Activated CD8-positive, alpha-beta T cell treated with anti-CD3 and anti-CD28 coated beads for 36 hours (primary cell): ENCODE measurements around the gene RAB3GAP1. TPM values are rescaled to one million over a fixed set of nuclear protein-coding genes. Genes with fewer than 3 reads are reported as not detected.

Experiments
- ATAC-seq: fragments of 200-7000 bp; cut with Tn5 transposase; one replicate; pipeline ENCODE4 v1.10.0; 2021; ENCODE audit warnings: mild to moderate bottlenecking, moderate library complexity
- CTCF ChIA-PET: fragments of 350-600 bp; sonication (Branson Sonifier 250); formaldehyde crosslinking; loops from one replicate; lab custom pipeline; 2021; ENCODE audit warnings: antibody characterized with exemption; lab: Charles Lee
- POLR2A ChIA-PET: fragments of 350-600 bp; sonication (Branson Sonifier 250); formaldehyde crosslinking; loops from one replicate; lab custom pipeline; 2021; ENCODE audit warnings: antibody characterized with exemption; lab: Charles Lee
- DNase-seq: peaks from one replicate; pipeline ENCODE4 v3.0.0-alpha.2; 2020
- H3K27ac Mint-ChIP-seq: one replicate; pipeline ENCODE4 v1.8.0; 2021; ENCODE audit warnings: mild to moderate bottlenecking, mixed read lengths
- H3K27me3 Mint-ChIP-seq: one replicate; pipeline ENCODE4 v1.8.0; 2021; ENCODE audit warnings: mixed read lengths
- H3K36me3 Mint-ChIP-seq: one replicate; pipeline ENCODE4 v1.8.0; 2021; ENCODE audit warnings: low read depth, mixed read lengths
- H3K4me1 Mint-ChIP-seq: one replicate; pipeline ENCODE4 v1.8.0; 2021; ENCODE audit warnings: low read depth, mixed read lengths
- H3K4me3 Mint-ChIP-seq: one replicate; pipeline ENCODE4 v1.8.0; 2021; ENCODE audit warnings: mild to moderate bottlenecking, moderate library complexity, mixed read lengths
- H3K9me3 Mint-ChIP-seq: one replicate; pipeline ENCODE4 v1.8.0; 2021; ENCODE audit warnings: mixed read lengths
- intact Hi-C: fragments of 100-400 bp; cut with micrococcal nuclease; formaldehyde crosslinking; loops from one replicate; pipeline ENCODE4 v1.10.0; 2022
- total RNA-seq, 2 experiments: library from RNA; stranded (reverse); gene quantifications; one replicate each; pipeline ENCODE4 v1.2.3, GENCODE V29; 2021
- TF ChIP-seq, protein P1 (sequence below): fragments of 200-600 bp; IDR thresholded peaks from one replicate; pipeline ENCODE4 v1.8.0; 2022; ENCODE audit warnings: antibody characterized with exemption, mild to moderate bottlenecking

The RAB3GAP1 gene
- total RNA-seq, 2 experiments from 2014 or later = 24.7 to 25.6 TPM

DNA sequence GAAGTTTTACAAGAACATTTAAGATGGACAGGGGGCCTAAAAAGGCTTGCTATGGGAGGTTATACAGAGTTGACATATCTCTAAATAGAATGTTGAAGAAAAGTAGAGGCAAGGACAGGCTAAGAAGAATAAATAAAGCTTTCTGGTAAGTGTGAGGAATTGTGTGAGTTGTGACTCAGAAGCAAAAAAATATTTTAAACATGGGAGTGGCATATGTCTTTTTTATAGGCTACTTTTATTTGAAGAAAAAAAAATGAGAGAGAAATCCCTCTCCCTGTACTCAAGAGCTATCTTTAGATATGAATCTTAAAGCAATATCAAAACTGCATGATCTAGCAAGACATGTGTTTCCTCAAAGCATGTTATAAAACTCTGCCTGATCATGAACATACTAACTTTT, 41.1 kb downstream of the RAB3GAP1 start:
- peaks cover 4% of the 10 kb centered on the region for H3K4me1 Mint-ChIP-seq
- H3K9me3 Mint-ChIP-seq = no peaks in the 10 kb centered on the region
- no peak for DNase-seq
- POLR2A ChIA-PET = no interaction called here
- TF ChIP-seq, protein P1, sequence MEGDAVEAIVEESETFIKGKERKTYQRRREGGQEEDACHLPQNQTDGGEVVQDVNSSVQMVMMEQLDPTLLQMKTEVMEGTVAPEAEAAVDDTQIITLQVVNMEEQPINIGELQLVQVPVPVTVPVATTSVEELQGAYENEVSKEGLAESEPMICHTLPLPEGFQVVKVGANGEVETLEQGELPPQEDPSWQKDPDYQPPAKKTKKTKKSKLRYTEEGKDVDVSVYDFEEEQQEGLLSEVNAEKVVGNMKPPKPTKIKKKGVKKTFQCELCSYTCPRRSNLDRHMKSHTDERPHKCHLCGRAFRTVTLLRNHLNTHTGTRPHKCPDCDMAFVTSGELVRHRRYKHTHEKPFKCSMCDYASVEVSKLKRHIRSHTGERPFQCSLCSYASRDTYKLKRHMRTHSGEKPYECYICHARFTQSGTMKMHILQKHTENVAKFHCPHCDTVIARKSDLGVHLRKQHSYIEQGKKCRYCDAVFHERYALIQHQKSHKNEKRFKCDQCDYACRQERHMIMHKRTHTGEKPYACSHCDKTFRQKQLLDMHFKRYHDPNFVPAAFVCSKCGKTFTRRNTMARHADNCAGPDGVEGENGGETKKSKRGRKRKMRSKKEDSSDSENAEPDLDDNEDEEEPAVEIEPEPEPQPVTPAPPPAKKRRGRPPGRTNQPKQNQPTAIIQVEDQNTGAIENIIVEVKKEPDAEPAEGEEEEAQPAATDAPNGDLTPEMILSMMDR = no peak
- intact Hi-C loops = no loop called here
- peaks cover 36% of the 10 kb centered on the region for H3K36me3 Mint-ChIP-seq
- H3K27me3 Mint-ChIP-seq = no peaks in the 10 kb centered on the region
- CTCF ChIA-PET = interaction anchor here (1.2 kb wide), 1 partner anchor 89 kb away, joined by 3 read pairs; no protein-coding TSS in a partner anchor
- H3K27ac Mint-ChIP-seq = peak overlapping the region; percentile 9
- no peak for ATAC-seq
- no peak overlapping the region for H3K4me3 Mint-ChIP-seq

DNA sequence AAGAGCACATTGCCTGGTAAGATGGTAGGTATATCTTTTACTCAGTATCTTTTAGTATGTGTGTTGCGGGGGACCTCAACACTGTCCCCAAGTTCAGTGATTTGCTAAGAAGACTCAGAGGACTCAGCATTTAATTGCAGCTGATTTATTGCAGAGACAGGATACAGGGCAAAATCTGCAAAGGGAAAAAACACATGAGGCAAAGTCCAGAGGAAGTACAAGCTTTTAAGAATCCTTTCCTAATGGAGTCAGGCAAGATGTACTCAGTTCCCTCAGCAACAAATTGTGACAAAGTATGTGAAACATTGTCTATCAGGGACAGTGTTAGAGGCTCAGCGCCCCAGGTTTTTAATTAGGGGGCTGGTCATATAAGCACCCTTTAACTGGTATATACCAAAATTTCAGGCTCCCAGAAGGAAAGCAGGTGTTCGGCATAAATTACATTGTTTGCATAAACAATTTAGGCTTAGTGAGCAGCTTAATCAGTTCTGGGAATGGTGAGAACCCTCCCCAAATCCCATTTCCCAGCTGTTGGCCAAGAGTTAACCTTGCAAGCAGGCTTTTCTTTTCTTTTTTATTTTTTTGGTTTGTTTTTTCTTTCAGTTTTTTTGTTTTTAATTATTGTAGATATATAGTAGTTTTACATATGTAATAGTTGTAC, 41.7 kb downstream of the RAB3GAP1 start:
- peaks cover 34% of the 10 kb centered on the region for H3K36me3 Mint-ChIP-seq

DNA sequence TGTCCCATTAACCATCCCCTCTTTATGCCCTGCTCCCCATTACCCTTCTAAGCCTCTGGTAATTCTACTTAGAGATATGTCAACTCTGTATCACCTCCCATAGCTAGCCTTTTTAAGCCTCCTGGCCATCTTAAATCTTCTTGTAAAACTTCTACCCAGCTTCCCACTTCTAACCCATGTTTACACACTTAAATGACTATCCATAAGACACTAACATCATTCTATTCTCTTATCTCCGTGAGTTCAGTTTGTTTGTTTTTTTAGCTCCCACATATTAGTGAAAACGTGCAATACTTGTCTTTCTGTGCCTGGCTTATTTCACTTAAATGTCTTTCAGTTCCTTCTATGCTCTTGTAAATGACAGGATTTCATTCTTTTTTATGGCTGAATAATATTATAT, 42.4 kb downstream of the RAB3GAP1 start:
- ATAC-seq = no peak
- TF ChIP-seq, protein P1 = no peak
- Mint-ChIP-seq H3K4me3 (no peak overlapping the region), H3K27ac (no peak overlapping the region), H3K4me1 (peaks cover 8% of the 10 kb centered on the region), H3K36me3 (peaks cover 27% of the 10 kb centered on the region), H3K27me3 (no peaks in the 10 kb centered on the region), H3K9me3 (no peaks in the 10 kb centered on the region)
- POLR2A ChIA-PET = no interaction called here
- CTCF ChIA-PET = no interaction called here
- intact Hi-C loops = no loop called here
- no peak for DNase-seq

More for the DNA sequence above, 41.7 kb downstream of the RAB3GAP1 start:
- Mint-ChIP-seq H3K4me1 (peaks cover 4% of the 10 kb centered on the region), H3K27me3 (no peaks in the 10 kb centered on the region), H3K4me3 (no peak overlapping the region), H3K9me3 (no peaks in the 10 kb centered on the region), H3K27ac (no peak overlapping the region)
- ChIA-PET CTCF (interaction anchor here (1.2 kb wide), 1 partner anchor 90 kb away, joined by 3 read pairs; no protein-coding TSS in a partner anchor), POLR2A (no interaction called here)
- ATAC-seq = no peak
- intact Hi-C loops = no loop called here
- no peak for DNase-seq
- TF ChIP-seq, protein P1 = no peak

DNA sequence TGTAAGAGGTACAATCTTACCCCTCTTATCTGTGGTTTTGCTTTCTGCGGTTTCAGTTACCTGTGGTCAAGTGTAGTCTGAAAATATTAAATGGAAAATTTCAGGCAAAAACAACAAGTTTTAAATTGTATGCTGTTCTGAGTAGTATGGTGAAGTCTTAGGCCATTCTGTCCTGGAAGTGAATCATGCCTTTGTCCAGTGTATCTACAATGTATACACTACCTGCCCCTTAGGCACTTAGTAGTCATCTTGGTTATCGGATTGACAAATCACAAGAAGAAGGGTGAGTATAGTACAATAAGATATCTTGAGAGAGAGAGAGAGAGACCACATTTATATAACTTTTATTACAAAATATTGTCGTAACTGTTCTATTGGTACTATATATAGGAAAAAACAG, 43.5 kb downstream of the RAB3GAP1 start:
- H3K4me3 Mint-ChIP-seq = no peak overlapping the region
- no peak for ATAC-seq
- intact Hi-C loops = no loop called here
- no peak for DNase-seq
- POLR2A ChIA-PET = no interaction called here
- TF ChIP-seq, protein P1 = no peak
- CTCF ChIA-PET = no interaction called here
- H3K27me3 Mint-ChIP-seq = no peaks in the 10 kb centered on the region
- H3K4me1 Mint-ChIP-seq = peaks cover 14% of the 10 kb centered on the region
- H3K27ac Mint-ChIP-seq = no peak overlapping the region
- no peaks in the 10 kb centered on the region for H3K9me3 Mint-ChIP-seq
- H3K36me3 Mint-ChIP-seq = peaks cover 28% of the 10 kb centered on the region

DNA sequence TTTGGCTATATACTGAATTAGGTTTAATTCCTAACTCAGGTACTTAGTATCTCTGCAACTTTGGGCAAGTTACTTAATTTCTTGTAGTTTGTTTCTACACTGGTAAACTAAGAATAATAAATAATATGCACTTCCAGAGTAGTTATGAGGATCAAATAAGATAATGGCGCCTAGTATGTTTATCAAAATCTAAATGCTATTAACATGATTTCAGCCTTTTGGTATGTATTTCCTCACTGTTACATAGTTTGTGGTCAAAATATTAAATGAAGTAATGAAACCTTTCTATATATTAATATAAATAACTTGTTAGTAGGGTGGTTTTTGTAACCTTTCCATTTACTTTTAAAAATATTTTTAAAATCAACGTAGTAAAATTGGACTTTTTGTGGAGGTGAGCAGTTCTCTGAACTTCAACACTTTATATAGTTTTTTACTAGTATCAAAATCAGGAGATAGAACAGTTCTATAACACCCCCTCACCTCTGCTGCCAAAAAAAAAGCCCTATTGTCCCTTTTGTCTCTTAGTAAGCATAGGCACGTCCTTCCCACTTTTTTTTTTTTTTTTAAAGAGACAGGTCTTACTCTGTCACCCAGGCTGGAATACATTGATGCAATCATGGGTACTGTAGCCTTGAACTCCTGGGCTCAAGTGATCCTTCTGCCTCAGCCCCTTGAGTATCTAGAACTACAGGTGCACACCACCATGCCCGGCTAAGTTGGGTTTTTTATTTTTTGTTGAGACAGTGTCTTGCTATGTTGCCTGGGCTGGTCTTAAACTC, 44.8 kb downstream of the RAB3GAP1 start:
- no peak for DNase-seq
- H3K9me3 Mint-ChIP-seq = no peaks in the 10 kb centered on the region
- no peak overlapping the region for H3K4me3 Mint-ChIP-seq
- no peak overlapping the region for H3K27ac Mint-ChIP-seq
- intact Hi-C loops = no loop called here
- H3K27me3 Mint-ChIP-seq = no peaks in the 10 kb centered on the region
- ChIA-PET CTCF (no interaction called here), POLR2A (no interaction called here)
- no peak for ATAC-seq
- H3K36me3 Mint-ChIP-seq = peaks cover 31% of the 10 kb centered on the region
- TF ChIP-seq, protein P1 = no peak
- peaks cover 17% of the 10 kb centered on the region for H3K4me1 Mint-ChIP-seq
